SK-N-SH (cell line): ENCODE data around the gene PIK3R1.

Experiments used
- CTCF ChIP-seq: fragments of 200-600 bp; sonication (generic); IDR thresholded peaks from 2 replicates; pipeline ENCODE4 v1.6.1; 2017; ENCODE audit warnings: antibody characterized with exemption, mild to moderate bottlenecking, moderate library complexity
- JUND ChIP-seq: IDR thresholded peaks from 2 replicates; pipeline ENCODE4 v1.4.0; 2012
- SIN3A ChIP-seq: IDR thresholded peaks from 2 replicates; pipeline ENCODE4 v1.6.1; 2012; ENCODE audit warnings: low read depth, mild to moderate bottlenecking, low read length, moderate library complexity, borderline replicate concordance
- TF ChIP-seq, protein P1 (sequence below): fragments of 150-350 bp; IDR thresholded peaks from 2 replicates; pipeline ENCODE4 v1.6.1; 2017; ENCODE audit warnings: antibody characterized with exemption, low read length, low read depth, borderline replicate concordance

GRCh38 chr5:68182534-68182933 is 33.0 kb upstream of the PIK3R1 start:
- no peak for TF ChIP-seq CTCF
- TF ChIP-seq SIN3A = no peak
- no peak for TF ChIP-seq JUND
- TF ChIP-seq, protein P1, sequence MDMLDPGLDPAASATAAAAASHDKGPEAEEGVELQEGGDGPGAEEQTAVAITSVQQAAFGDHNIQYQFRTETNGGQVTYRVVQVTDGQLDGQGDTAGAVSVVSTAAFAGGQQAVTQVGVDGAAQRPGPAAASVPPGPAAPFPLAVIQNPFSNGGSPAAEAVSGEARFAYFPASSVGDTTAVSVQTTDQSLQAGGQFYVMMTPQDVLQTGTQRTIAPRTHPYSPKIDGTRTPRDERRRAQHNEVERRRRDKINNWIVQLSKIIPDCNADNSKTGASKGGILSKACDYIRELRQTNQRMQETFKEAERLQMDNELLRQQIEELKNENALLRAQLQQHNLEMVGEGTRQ = no peak
